HepG2 (cell line): ENCODE data around the gene CD3G. TPM values are rescaled to one million over a fixed set of nuclear protein-coding genes. Genes with fewer than 3 reads are reported as not detected.

Experiments used
- ISX ChIP-seq: sonication (generic); formaldehyde crosslinking; conservative IDR thresholded peaks from 2 replicates; pipeline ENCODE4 v1.5.0; 2020; ENCODE audit warnings: missing genetic modification reagents
- LCORL ChIP-seq, 2 experiments: fragments of 450-650 bp in 1 of 2; sonication (generic) in 1 of 2; formaldehyde crosslinking in 1 of 2; IDR thresholded peaks; 2 replicates each; pipeline versions ENCODE4 v1.5.0 to v1.6.1; 2017 to 2020; ENCODE audit warnings: antibody characterized with exemption in 1 of 2, missing genetic modification reagents in 1 of 2
- PAX8 ChIP-seq: sonication (generic); formaldehyde crosslinking; IDR thresholded peaks from 2 replicates; pipeline ENCODE4 v1.8.0; 2022; ENCODE audit warnings: mild to moderate bottlenecking, missing genetic modification reagents, borderline replicate concordance
- RAD51 ChIP-seq: fragments of 450-650 bp; IDR thresholded peaks from 2 replicates; pipeline ENCODE4 v1.6.1; 2016; ENCODE audit warnings: borderline replicate concordance
- RFXAP ChIP-seq: sonication (generic); formaldehyde crosslinking; IDR thresholded peaks from 2 replicates; pipeline ENCODE4 v1.4.0; 2020; ENCODE audit warnings: missing genetic modification reagents, borderline replicate concordance
- ZBED4 ChIP-seq: sonication (generic); formaldehyde crosslinking; IDR thresholded peaks from 2 replicates; pipeline ENCODE4 v1.4.0; 2020; ENCODE audit warnings: missing genetic modification reagents, borderline replicate concordance
- ZKSCAN8 ChIP-seq: IDR thresholded peaks from 2 replicates; pipeline ENCODE4 v1.6.1; 2016; ENCODE audit warnings: borderline replicate concordance, missing genetic modification reagents, missing compliant biosample characterization
- ZNF12 ChIP-seq: sonication (generic); formaldehyde crosslinking; IDR thresholded peaks from 2 replicates; pipeline ENCODE4 v1.5.0; 2020; ENCODE audit warnings: missing genetic modification reagents
- ZNF256 ChIP-seq: sonication (generic); formaldehyde crosslinking; conservative IDR thresholded peaks from 2 replicates; pipeline ENCODE4 v1.4.0; 2020; ENCODE audit warnings: missing genetic modification reagents
- ZNF326 ChIP-seq: sonication (generic); formaldehyde crosslinking; IDR thresholded peaks from 2 replicates; pipeline ENCODE4 v1.4.0; 2020; ENCODE audit warnings: missing genetic modification reagents, borderline replicate concordance
- ZNF383 ChIP-seq: sonication (generic); formaldehyde crosslinking; IDR thresholded peaks from 2 replicates; pipeline ENCODE4 v1.4.0; 2020; ENCODE audit warnings: missing genetic modification reagents, mild to moderate bottlenecking, borderline replicate concordance
- ZNF501 ChIP-seq: sonication (generic); formaldehyde crosslinking; IDR thresholded peaks from 2 replicates; pipeline ENCODE4 v1.5.1; 2020; ENCODE audit warnings: mild to moderate bottlenecking, moderate library complexity, missing genetic modification reagents
- ZNF512 ChIP-seq: sonication (generic); formaldehyde crosslinking; IDR thresholded peaks from 2 replicates; pipeline ENCODE4 v1.4.0; 2020; ENCODE audit warnings: mild to moderate bottlenecking, missing genetic modification reagents
- ZNF773 ChIP-seq: sonication (generic); formaldehyde crosslinking; IDR thresholded peaks from 2 replicates; pipeline ENCODE4 v1.4.0; 2020; ENCODE audit warnings: missing genetic modification reagents, borderline replicate concordance
- polyA plus RNA-seq, 8 experiments: library from polyadenylated mRNA; depleted of rRNA in 3 of 8; stranded (reverse) in 7 of 8; unstranded in 1 of 8; fragments of >200 nt; fragmentation: Illumina TruSeq in 4 of 8; extraction: Trizol in 4 of 8; gene quantifications; 2 replicates each; pipeline versions ENCODE4 v1.2.1 to v1.2.3, GENCODE V29; 2011 to 2016; ENCODE audit warnings: low read depth in 4 of 8, missing spikeins in 1 of 8, mixed read lengths in 1 of 8; ENCODE audit not compliant: insufficient read depth in 1 of 8
- total RNA-seq, 5 experiments: library from RNA; depleted of rRNA; stranded (reverse); fragments of >200 nt; fragmentation: Illumina TruSeq; extraction: Trizol; gene quantifications; 2 replicates each; pipeline ENCODE4 v1.2.3, GENCODE V29; 2016; ENCODE audit warnings: low read depth in 1 of 5

CD3G gene
- total and polyA plus RNA-seq, 2 of the 13 experiments (the other 11 are each of a cell fraction or from before 2014, with no cell fraction given), result not detected

GRCh38 chr11:118304568-118305248 is 39.4 kb upstream of the CD3G start, which contains the start of gene CD3E (continued):
- TF ChIP-seq ZNF12 (CRISPR knock-in tag), result no peak
- TF ChIP-seq RFXAP (CRISPR knock-in tag), result no peak
- TF ChIP-seq ZNF501 (CRISPR knock-in tag), result no peak
- no peak for TF ChIP-seq LCORL (IDR thresholded peaks at IDR 0.05)
- no peak for TF ChIP-seq LCORL (CRISPR knock-in tag; IDR thresholded peaks at IDR 0.05)
- no peak for TF ChIP-seq RAD51
- no peak for TF ChIP-seq ZNF512 (CRISPR knock-in tag)
- TF ChIP-seq PAX8 (CRISPR knock-in tag), result no peak
- TF ChIP-seq ZNF773 (CRISPR knock-in tag), result no peak
- TF ChIP-seq ZNF326, result no peak
- TF ChIP-seq ISX (CRISPR knock-in tag), result no peak
- TF ChIP-seq ZNF383 (CRISPR knock-in tag), result no peak
- no peak for TF ChIP-seq ZNF256 (CRISPR knock-in tag)
- TF ChIP-seq ZKSCAN8, result no peak
- TF ChIP-seq ZBED4, result no peak
